OCI-LY3 (cell line): ENCODE data around the gene LGALS1.

Experiments used
- EZH2phosphoT487 ChIP-seq: fragments of 200-600 bp; shearing (Covaris generic); IDR thresholded peaks from 2 replicates; pipeline ENCODE4 v1.6.1; 2018; ENCODE audit warnings: antibody characterized with exemption, mixed run types, low read depth
- TF ChIP-seq, protein P1 (sequence below): fragments of 200-600, 300-600 bp; sonication (generic); IDR thresholded peaks from 2 replicates; pipeline ENCODE4 v1.5.1; 2014; ENCODE audit warnings: antibody characterized with exemption, low read length, low read depth

DNA sequence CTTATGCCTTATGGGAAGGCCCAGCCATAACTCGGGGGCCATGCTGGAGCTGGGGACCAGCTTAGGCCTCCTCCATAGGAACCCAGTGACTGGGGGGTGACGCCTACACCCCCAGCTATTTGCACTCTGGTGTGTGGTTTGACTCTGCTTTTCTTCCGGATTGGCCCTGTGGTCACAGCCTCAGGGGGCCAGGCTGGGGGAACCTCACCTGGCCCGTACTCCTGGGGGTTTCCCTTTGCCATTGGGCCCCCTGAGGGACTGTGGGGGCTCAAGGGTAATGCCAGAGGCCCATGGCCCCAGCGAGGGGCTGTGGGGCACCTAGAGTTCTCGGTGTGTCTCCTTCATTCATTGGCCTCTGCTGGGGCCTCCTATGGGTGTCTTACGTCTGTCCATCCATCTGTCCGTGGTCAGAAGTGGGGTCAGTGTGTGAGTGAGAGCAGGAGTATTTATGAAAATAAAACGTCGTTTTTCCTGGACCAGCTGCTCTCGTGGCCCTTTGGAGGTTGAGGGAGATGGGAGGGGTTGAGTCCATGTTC is 42.3 kb upstream of the LGALS1 start:
- TF ChIP-seq, protein P1, sequence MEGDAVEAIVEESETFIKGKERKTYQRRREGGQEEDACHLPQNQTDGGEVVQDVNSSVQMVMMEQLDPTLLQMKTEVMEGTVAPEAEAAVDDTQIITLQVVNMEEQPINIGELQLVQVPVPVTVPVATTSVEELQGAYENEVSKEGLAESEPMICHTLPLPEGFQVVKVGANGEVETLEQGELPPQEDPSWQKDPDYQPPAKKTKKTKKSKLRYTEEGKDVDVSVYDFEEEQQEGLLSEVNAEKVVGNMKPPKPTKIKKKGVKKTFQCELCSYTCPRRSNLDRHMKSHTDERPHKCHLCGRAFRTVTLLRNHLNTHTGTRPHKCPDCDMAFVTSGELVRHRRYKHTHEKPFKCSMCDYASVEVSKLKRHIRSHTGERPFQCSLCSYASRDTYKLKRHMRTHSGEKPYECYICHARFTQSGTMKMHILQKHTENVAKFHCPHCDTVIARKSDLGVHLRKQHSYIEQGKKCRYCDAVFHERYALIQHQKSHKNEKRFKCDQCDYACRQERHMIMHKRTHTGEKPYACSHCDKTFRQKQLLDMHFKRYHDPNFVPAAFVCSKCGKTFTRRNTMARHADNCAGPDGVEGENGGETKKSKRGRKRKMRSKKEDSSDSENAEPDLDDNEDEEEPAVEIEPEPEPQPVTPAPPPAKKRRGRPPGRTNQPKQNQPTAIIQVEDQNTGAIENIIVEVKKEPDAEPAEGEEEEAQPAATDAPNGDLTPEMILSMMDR: no peak
- TF ChIP-seq EZH2phosphoT487: no peak
